Measurements from ENCODE around the gene IFNB1. TPM values are rescaled to one million over a fixed set of nuclear protein-coding genes. Genes with fewer than 3 reads are reported as not detected.

The IFNB1 gene
- total RNA-seq, 4 donors from 2014 or later, result not detected

DNA sequence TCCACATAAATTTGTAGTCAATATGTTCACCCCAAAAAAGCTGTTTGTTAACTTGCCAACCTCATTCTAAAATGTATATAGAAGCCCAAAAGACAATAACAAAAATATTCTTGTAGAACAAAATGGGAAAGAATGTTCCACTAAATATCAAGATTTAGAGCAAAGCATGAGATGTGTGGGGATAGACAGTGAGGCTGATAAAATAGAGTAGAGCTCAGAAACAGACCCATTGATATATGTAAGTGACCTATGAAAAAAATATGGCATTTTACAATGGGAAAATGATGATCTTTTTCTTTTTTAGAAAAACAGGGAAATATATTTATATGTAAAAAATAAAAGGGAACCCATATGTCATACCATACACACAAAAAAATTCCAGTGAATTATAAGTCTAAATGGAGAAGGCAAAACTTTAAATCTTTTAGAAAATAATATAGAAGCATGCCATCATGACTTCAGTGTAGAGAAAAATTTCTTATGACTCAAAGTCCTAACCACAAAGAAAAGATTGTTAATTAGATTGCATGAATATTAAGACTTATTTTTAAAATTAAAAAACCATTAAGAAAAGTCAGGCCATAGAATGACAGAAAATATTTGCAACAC lies 6.6 kb upstream of the IFNB1 start:
- TF ChIP-seq CTCF (IDR thresholded peaks at IDR 0.05; ENCODE audit: low read depth), result no peak

DNA sequence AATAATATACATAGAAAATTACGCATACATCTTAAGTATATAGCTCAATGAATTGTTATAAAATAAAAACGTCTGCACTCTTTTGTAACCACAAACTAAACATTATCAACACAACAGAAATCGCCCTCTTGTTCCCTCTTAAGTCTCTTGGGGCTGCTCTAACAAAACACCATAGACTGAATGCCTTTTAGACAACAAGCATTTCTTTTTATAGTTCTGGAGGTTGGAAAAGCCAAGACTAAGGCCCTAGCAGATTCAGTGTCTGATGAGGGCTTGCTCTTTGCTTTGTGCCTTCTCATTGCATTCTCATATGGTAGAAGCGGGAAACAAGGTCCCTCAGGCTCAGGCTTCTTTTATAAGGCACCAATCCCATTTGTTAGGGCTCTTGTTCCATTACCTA lies 4.9 kb upstream of the IFNB1 start:
- no peak for TF ChIP-seq CTCF (IDR thresholded peaks at IDR 0.05; ENCODE audit: low read depth)

DNA sequence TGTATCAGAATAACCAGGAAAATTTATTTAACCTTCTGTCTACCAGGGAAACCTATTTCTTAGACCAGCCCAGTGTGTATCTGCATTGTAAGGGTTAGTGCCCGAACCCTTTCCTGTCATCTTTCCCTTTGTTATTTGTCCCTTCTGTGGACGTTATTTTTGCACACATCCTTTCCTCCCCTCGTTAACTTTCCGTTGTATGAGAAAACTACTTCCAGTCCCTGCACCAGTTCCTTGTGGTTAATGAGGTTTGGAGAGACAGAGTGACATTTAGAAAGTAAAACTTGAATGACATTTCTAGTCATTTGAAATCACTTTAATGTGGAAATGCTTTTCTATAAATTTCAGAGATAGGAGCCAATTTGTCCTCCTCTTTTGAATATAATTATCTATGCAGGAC lies 4.3 kb upstream of the IFNB1 start:
- TF ChIP-seq CTCF (IDR thresholded peaks at IDR 0.05; ENCODE audit: low read depth), result no peak

DNA sequence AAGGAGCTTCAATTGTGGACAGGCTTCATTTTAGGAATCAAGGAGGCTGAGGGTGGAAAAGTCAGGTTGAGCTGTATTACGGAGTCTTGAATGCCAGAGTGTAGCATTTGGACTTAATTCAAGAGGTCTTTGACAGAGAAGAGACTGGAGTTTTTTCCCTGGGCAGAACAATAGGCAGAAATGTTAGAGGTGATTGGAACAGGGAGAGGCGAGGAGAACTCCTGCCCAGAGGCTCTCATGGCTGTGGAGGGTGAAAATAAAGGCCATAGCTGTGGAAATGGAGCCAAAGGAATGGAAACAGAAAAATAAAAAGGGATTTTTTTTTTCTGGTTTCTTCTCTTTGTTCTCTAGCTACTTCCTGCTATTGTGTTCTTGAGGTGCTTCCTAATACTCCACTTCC lies 3.7 kb upstream of the IFNB1 start:
- TF ChIP-seq CTCF (IDR thresholded peaks at IDR 0.05; ENCODE audit: low read depth), result no peak

GRCh38 chr9:21080793-21081192 lies 3.1 kb upstream of the IFNB1 start:
- TF ChIP-seq CTCF (IDR thresholded peaks at IDR 0.05; ENCODE audit: low read depth), result no peak

DNA sequence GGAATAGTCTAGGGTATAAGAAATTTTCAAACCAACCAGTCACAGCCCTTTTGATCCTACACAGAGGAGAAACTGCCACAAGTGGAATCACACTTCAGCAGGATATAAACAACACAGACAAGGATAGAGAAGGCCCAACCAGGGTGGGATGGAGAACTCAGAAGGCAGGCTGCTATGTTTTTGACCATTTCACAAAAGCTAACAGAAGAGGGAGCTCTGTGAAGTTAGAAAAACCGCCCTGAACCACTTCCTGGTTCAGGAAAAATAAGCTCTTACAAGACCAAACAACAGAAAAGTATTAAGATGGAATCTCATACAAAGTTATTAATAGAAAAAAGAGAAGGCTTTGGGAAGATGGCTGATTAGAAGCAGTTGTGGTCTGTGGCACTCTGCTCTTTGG lies 960 bp upstream of the IFNB1 start:
- TF ChIP-seq CTCF (IDR thresholded peaks at IDR 0.05; ENCODE audit: low read depth), result no peak

- TF ChIP-seq CTCF (IDR thresholded peaks at IDR 0.05; ENCODE audit: low read depth), result no peak
Observed at GRCh38 chr9:21075484-21075883, 2.3 kb downstream of the IFNB1 start.

All from subcutaneous adipose tissue (tissue), 4 donors.